ENCODE results near the gene TMEM191C.
"Not testable (repeated sequence)": the region's sequence is repeated elsewhere in the genome, so short reads cannot be mapped to it uniquely, and the experiment has no call there.

Gene TMEM191C

DNA sequence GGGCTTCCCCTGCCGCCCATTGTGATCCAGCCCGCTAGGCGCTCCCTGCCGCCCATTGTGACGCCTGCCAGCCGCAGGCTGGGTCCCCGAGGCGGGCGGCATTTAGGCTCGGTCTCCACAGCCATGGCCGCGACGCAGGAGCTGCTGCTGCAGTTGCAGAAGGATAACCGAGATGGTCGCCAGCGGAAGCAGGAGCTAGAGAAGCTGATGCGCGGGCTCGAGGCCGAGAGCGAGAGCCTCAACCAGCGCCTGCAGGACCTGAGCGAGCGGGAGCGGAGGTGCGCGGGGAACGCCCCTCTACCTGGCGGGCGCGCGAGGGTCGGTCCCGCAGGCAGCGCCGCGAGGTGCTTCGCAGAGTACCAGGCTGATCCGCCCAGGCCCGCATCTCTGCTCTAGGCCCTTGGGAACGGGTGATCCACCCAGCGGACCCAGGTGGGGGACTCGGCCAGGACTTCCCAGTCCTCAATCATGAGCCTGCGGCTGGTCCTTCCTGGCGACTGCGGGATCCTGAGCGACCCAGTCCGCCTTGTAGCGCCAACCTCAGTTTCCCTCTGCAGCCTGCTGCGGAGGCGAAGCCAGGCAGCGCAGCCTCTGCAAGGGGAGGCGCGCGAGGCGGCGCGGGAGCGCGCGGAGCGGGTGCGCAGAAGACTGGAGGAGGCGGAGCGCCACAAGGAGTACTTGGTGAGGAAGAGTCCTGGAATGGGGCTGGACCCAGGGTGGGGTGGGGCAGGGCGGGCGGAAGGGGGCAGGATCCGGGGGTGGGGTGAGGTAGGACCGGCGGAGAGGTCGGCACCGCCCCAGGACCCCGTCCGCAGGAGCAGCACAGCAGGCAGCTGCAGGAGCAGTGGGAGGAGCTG, at the start of gene TMEM191C:
Gene TMEM191C (plus strand): TSS at position 51 of the 857 bp plus-strand sequence. CDS start 73 bp downstream, at position 124.
- H3K9me3 Mint-ChIP-seq; H3K36me3 Mint-ChIP-seq (ENCODE audit: low read depth); DNase-seq (ENCODE audit: low spot score); H3K4me1 Mint-ChIP-seq (ENCODE audit: low read depth); H3K27me3 Mint-ChIP-seq (ENCODE audit: low read depth): not testable (repeated sequence)
- H3K4me3 Mint-ChIP-seq, result peak within 1 kb of the TSS; percentile 88
- H3K27ac Mint-ChIP-seq, result peak within 1 kb of the TSS; percentile 98

DNA sequence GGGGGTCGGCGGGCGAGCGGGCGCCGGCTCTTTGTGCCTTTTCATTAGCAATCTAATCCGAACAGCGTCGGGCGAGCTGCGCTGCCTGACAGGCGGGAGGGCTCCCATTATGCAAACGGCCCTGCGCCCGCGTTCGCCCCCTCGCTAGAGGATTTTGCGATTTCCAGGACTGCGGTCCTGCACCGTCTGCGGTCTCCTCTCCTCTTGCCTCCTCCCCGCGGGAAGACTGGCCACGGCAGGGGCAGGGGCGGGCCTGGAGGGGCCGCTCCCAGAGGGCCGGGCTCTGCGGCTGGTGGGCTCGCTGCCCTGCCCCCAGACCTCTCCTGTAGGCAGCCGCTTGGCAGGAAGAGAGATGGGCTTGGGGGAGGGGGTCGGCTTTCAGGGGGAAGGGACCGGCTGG, 49.3 kb upstream of the TMEM191C start:
- not testable (repeated sequence) for DNase-seq (ENCODE audit: low spot score); H3K27me3 Mint-ChIP-seq (ENCODE audit: low read depth); H3K27ac Mint-ChIP-seq; H3K4me1 Mint-ChIP-seq (ENCODE audit: low read depth); H3K9me3 Mint-ChIP-seq; H3K36me3 Mint-ChIP-seq (ENCODE audit: low read depth); H3K4me3 Mint-ChIP-seq

GRCh38 chr22:21418974-21419638, 48.1 kb upstream of the TMEM191C start:
- DNase-seq (ENCODE audit: low spot score); H3K27ac Mint-ChIP-seq; H3K4me3 Mint-ChIP-seq; H3K9me3 Mint-ChIP-seq; H3K36me3 Mint-ChIP-seq (ENCODE audit: low read depth); H3K27me3 Mint-ChIP-seq (ENCODE audit: low read depth); H3K4me1 Mint-ChIP-seq (ENCODE audit: low read depth): not testable (repeated sequence)

DNA sequence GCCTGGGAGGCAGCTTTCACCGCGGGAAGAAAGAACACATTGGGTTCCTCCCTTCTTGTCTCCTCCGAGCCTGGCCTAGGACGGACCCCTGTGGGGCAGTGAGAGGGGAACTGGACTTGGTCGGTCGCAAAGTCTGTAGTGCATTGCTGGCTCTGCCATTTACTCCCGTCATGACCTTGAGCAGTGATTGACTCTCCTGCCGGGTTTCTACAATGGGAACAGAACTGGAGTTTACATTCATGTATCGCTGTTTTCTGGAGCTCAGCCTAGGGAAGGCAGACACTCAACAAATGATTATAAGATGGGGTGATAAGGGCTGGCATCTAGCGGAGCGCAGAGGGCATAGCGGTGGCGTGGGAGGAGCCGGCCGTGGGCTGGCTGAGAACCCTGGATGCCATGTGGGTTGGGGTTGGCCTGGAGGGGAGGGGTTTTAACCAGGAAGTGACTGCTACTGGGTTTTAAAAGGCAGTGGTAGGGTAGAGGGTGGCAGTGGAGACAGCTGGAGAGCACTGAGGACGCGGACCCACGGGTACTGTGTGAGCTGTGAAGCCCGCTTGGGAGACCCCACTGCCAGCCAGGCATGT, 46.9 kb upstream of the TMEM191C start:
- not testable (repeated sequence) for DNase-seq (ENCODE audit: low spot score); H3K4me3 Mint-ChIP-seq; H3K36me3 Mint-ChIP-seq (ENCODE audit: low read depth); H3K4me1 Mint-ChIP-seq (ENCODE audit: low read depth); H3K27me3 Mint-ChIP-seq (ENCODE audit: low read depth); H3K9me3 Mint-ChIP-seq; H3K27ac Mint-ChIP-seq

DNA sequence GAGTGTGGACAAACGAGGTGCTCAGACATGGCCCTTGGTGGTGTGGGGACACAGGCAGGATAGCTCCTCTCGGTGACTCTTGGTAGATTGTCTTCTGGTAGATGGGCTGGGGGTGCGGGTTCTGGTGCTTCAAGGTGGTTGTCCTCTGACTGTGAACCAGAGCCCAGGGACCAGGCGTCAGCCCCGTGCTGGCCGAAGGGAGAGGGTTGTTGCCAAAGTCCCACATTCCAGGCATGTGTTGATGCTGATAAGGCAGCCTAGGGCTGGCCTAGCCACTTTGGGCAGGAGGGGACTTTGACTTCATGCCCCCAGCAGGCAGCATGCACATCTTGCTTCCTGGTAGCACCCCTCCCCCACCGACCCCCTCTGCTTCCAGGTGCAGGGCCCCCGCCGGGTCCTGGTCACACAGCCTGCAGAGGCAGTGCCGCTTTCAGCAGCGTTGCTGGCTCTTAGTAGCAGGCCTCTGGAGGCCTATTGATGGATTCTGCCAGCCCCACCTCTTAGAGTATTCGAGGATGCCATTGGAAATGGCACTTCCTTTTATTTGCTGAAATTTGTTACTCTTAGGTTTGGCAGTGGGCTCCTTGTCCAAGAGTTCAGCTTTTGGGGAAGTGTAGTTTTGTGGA, 43.0 kb upstream of the TMEM191C start:
- H3K4me1 Mint-ChIP-seq (ENCODE audit: low read depth); H3K27ac Mint-ChIP-seq; H3K36me3 Mint-ChIP-seq (ENCODE audit: low read depth); DNase-seq (ENCODE audit: low spot score); H3K9me3 Mint-ChIP-seq; H3K4me3 Mint-ChIP-seq; H3K27me3 Mint-ChIP-seq (ENCODE audit: low read depth): not testable (repeated sequence)

DNA sequence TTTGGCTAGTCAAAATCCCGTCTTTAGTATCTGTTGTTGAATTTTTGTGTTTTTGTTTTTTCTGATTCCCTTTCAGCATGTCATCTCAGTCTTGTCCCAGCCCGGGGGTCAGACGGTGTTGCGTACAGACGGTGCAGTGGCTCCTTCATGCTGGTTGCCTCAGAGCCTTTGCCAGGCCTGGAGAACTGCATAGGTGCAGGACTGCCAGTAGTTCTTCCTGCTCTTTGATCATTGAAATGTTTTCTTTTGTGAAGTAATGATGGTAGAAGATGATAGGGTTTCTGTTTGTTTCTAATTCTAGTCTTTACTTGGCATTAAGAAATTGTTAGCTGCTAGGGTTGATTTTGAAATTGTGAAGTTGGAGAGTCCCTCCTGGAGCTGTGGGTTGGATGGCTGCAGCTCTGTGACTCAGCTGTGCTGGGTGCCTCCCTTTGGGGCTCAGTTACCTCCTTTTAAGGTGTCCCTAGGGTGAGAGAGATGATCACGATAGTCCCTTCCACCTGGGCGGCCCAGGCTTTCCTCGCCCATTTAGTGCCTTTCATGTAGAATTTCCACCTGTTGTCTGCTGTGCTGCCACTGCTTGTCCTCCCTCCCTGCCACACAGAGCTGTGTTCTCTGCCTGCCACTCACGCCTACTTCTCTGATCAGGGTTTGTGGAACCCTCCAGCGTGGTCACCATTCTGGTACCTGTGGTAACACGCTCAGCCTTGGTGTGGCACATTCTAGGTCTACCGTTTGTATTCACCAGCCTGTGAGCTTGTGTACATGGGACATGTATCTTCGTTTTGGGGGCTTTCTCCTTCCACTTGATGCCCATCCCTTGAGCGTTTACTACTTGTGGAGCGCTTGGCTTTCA, 32.6 kb upstream of the TMEM191C start:
- not testable (repeated sequence) for H3K9me3 Mint-ChIP-seq; H3K4me3 Mint-ChIP-seq; H3K36me3 Mint-ChIP-seq (ENCODE audit: low read depth); H3K4me1 Mint-ChIP-seq (ENCODE audit: low read depth); H3K27ac Mint-ChIP-seq; DNase-seq (ENCODE audit: low spot score); H3K27me3 Mint-ChIP-seq (ENCODE audit: low read depth)

- H3K9me3 Mint-ChIP-seq; DNase-seq (ENCODE audit: low spot score); H3K4me1 Mint-ChIP-seq (ENCODE audit: low read depth); H3K4me3 Mint-ChIP-seq; H3K27me3 Mint-ChIP-seq (ENCODE audit: low read depth); H3K27ac Mint-ChIP-seq; H3K36me3 Mint-ChIP-seq (ENCODE audit: low read depth): not testable (repeated sequence)
These were observed 31.0 kb upstream of the TMEM191C start for GRCh38 chr22:21435998-21436810.

- not testable (repeated sequence) for H3K36me3 Mint-ChIP-seq (ENCODE audit: low read depth); H3K27me3 Mint-ChIP-seq (ENCODE audit: low read depth); H3K4me3 Mint-ChIP-seq; H3K9me3 Mint-ChIP-seq; H3K27ac Mint-ChIP-seq; H3K4me1 Mint-ChIP-seq (ENCODE audit: low read depth); DNase-seq (ENCODE audit: low spot score)
These were observed 29.2 kb upstream of the TMEM191C start for GRCh38 chr22:21438013-21438412.

DNA sequence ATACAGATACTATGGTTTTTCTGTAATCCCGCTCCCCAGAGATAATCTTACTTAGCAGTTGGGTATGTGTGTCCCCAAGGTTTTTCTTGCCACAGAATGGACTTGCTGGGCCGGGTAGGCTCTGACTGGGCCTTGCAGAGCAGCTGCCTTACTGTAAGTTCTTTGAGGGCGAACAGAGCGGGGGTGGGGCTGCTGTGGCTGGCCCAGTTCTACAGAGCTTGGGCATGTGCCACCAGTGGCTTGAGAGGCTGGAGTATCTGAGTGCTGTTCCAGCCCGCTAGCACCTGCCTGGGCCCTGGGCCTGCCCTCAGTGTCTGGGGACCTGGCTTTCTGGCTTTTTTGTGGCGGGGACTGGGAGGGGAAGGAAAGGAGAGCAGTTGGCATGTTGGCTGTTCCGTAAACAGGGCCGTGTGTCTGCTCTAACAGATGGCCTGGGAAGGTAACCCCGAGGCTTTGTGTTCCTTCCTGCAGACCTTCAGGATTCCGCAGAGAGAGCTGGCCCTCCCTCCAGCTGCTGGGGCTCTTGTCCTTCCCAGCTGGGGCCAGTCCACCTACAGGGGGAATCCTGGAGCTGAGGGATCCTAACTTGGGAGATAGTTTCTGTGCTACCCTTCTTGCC, 27.1 kb upstream of the TMEM191C start:
- not testable (repeated sequence) for H3K4me1 Mint-ChIP-seq (ENCODE audit: low read depth); H3K27ac Mint-ChIP-seq; H3K27me3 Mint-ChIP-seq (ENCODE audit: low read depth)

DNA sequence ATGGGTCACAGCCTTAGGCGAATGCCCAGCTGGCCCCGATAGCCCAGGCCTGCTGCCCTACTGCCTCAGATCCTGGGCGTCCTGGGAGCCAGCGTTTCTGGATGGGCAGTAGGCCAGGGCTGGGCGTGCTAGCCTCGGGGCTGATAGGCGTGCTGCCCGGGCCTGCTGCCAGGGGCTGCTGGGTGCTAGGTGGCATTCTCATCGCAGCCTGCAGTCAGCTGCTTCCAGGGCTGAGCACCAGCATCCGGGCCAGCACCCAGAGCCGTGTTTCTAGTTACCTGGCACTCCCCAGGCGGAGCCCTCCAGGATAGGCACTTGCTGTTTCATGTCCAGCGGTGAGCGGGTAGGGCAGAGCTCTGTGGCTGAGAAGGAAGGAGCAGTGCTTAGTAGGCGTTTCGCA, 26.5 kb upstream of the TMEM191C start:
- not testable (repeated sequence) for H3K9me3 Mint-ChIP-seq; H3K4me1 Mint-ChIP-seq (ENCODE audit: low read depth); DNase-seq (ENCODE audit: low spot score); H3K4me3 Mint-ChIP-seq; H3K36me3 Mint-ChIP-seq (ENCODE audit: low read depth); H3K27me3 Mint-ChIP-seq (ENCODE audit: low read depth); H3K27ac Mint-ChIP-seq

More for the DNA sequence above, 27.1 kb upstream of the TMEM191C start:
- DNase-seq (ENCODE audit: low spot score); H3K4me3 Mint-ChIP-seq; H3K36me3 Mint-ChIP-seq (ENCODE audit: low read depth); H3K9me3 Mint-ChIP-seq: not testable (repeated sequence)

DNA sequence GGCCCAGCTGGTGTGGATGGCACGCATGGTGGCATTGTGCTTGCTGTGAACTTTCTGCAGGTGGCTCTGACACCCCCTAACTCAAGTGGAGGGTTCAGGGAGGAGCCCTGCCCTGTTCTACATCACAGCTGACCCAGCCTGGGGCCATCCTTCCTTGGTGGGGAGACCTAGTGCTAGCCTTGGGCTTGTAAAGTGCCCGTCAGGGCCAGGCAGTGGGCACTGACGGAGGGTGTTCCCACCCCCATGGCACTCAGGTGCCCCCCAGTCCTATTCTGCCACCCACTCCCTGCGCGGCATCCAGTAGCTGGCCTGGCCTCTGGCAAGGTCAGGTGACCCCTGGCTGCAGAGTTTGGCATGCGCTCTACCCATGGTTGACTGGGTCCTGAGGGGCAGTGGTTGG, 26.0 kb upstream of the TMEM191C start:
- not testable (repeated sequence) for H3K27me3 Mint-ChIP-seq (ENCODE audit: low read depth); H3K9me3 Mint-ChIP-seq; H3K4me1 Mint-ChIP-seq (ENCODE audit: low read depth); H3K4me3 Mint-ChIP-seq; DNase-seq (ENCODE audit: low spot score); H3K36me3 Mint-ChIP-seq (ENCODE audit: low read depth); H3K27ac Mint-ChIP-seq

DNA sequence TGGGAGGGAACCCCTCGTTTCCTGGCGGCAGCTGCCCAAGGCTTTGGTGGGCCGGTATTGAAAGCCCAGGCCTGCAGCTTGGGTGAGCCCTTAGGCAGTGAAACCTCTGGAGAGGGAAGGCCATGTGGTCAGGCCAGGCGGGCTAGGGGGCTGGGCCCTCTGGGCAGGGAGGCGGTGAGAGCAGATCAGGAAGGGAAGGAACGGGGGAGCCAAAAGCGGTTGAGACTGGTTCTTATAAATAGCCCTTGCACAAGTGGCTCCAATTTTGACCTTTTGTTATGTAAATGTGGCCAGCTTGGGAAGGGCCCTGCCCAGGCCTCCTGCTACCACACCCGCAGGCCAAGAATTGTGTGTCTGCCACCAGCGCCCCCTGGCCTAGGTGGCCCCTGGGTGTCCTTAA, 25.1 kb upstream of the TMEM191C start:
- H3K27ac Mint-ChIP-seq; H3K27me3 Mint-ChIP-seq (ENCODE audit: low read depth); H3K36me3 Mint-ChIP-seq (ENCODE audit: low read depth); H3K4me1 Mint-ChIP-seq (ENCODE audit: low read depth); H3K4me3 Mint-ChIP-seq; H3K9me3 Mint-ChIP-seq; DNase-seq (ENCODE audit: low spot score): not testable (repeated sequence)

- DNase-seq (ENCODE audit: low spot score); H3K27me3 Mint-ChIP-seq (ENCODE audit: low read depth); H3K36me3 Mint-ChIP-seq (ENCODE audit: low read depth); H3K4me3 Mint-ChIP-seq; H3K4me1 Mint-ChIP-seq (ENCODE audit: low read depth); H3K9me3 Mint-ChIP-seq; H3K27ac Mint-ChIP-seq: not testable (repeated sequence)
These were observed 24.5 kb upstream of the TMEM191C start for GRCh38 chr22:21442646-21443045.

Data from T-helper 2 cell treated with Interferon-gamma antibody and Interleukin-4, amounts not matched to agents 5 μg/mL and 100 μg/mL, for 36 hours (primary cell).